GM23338 (cell line): ENCODE measurements around the gene ABL1. TPM values are rescaled to one million over a fixed set of nuclear protein-coding genes. Genes with fewer than 3 reads are reported as not detected.

Source experiments
- ATAC-seq: fragments of 200-7000 bp; cut with Tn5 transposase; 3 replicates; pipeline ENCODE4 v1.9.1; 2020
- DNase-seq: peaks from one replicate; pipeline ENCODE4 v3.0.0-alpha.2; 2015; ENCODE audit warnings: low spot score
- H2AFZ ChIP-seq: fragments of 200-600 bp; sonication (generic); 2 replicates; pipeline ENCODE4 v1.8.0; 2016; ENCODE audit warnings: antibody characterized with exemption, mild to moderate bottlenecking, moderate library complexity
- H3F3A ChIP-seq: fragments of 200-600 bp; sonication (generic); replicated peaks from 2 replicates; pipeline ENCODE4 v1.8.0; 2017; ENCODE audit warnings: antibody characterized with exemption, mixed run types, low read depth
- H3K27ac ChIP-seq: fragments of 200-600 bp; sonication (generic); 2 replicates; pipeline ENCODE4 v1.6.1; 2016; ENCODE audit warnings: low read depth
- H3K27me3 ChIP-seq: fragments of 200-600 bp; sonication (generic); 2 replicates; pipeline ENCODE4 v1.8.0; 2016; ENCODE audit warnings: mild to moderate bottlenecking, mixed run types, moderate library complexity; ENCODE audit not compliant: insufficient read depth
- H3K36me3 ChIP-seq: fragments of 200-600 bp; sonication (generic); 2 replicates; pipeline ENCODE4 v1.8.0; 2016; ENCODE audit warnings: mild to moderate bottlenecking; ENCODE audit not compliant: insufficient read depth
- H3K4me1 ChIP-seq: fragments of 200-600 bp; sonication (generic); 2 replicates; pipeline ENCODE4 v1.8.0; 2016; ENCODE audit warnings: mild to moderate bottlenecking, moderate library complexity; ENCODE audit not compliant: insufficient read depth
- H3K4me2 ChIP-seq: fragments of 200-600 bp; sonication (generic); 2 replicates; pipeline ENCODE4 v1.7.1; 2017; ENCODE audit warnings: mixed run types
- H3K4me3 ChIP-seq: fragments of 200-600 bp; sonication (generic); 2 replicates; pipeline ENCODE4 v1.6.1; 2016; ENCODE audit warnings: mixed run types
- H3K79me2 ChIP-seq: fragments of 200-600 bp; sonication (generic); replicated peaks from 2 replicates; pipeline ENCODE4 v1.8.0; 2017; ENCODE audit warnings: mild to moderate bottlenecking; ENCODE audit not compliant: insufficient read depth
- H3K9me2 ChIP-seq: fragments of 200-600 bp; sonication (generic); 2 replicates; pipeline ENCODE4 v1.8.0; 2017; ENCODE audit not compliant: insufficient read depth
- H4K20me1 ChIP-seq: fragments of 200-600 bp; sonication (generic); replicated peaks from 2 replicates; pipeline ENCODE4 v1.8.0; 2017; ENCODE audit warnings: mild to moderate bottlenecking; ENCODE audit not compliant: insufficient read depth
- H3K27ac Mint-ChIP-seq: 2 replicates; pipeline ENCODE4 v1.8.0; 2020; ENCODE audit warnings: inconsistent platforms, mild to moderate bottlenecking, moderate library complexity, mixed read lengths
- H3K27me3 Mint-ChIP-seq: 3 replicates; pipeline ENCODE4 v1.8.0; 2022; ENCODE audit warnings: low read depth, mild to moderate bottlenecking, moderate library complexity, mixed read lengths, inconsistent platforms; ENCODE audit not compliant: insufficient read depth, poor library complexity
- H3K36me3 Mint-ChIP-seq: 3 replicates; pipeline ENCODE4 v1.8.0; 2021; ENCODE audit warnings: low read depth, mild to moderate bottlenecking, inconsistent platforms, moderate library complexity, mixed read lengths
- H3K4me1 Mint-ChIP-seq: 3 replicates; pipeline ENCODE4 v1.8.0; 2020; ENCODE audit warnings: mild to moderate bottlenecking, inconsistent platforms, mixed read lengths
- H3K4me3 Mint-ChIP-seq: 3 replicates; pipeline ENCODE4 v1.8.0; 2021; ENCODE audit warnings: moderate library complexity, mild to moderate bottlenecking, inconsistent platforms, mixed read lengths
- H3K9me3 Mint-ChIP-seq: 3 replicates; pipeline ENCODE4 v1.8.0; 2020; ENCODE audit warnings: moderate library complexity, mild to moderate bottlenecking, inconsistent platforms, mixed read lengths
- JUNB ChIP-seq: IDR thresholded peaks from one replicate; pipeline ENCODE4 v1.6.1; 2016; ENCODE audit warnings: antibody characterized with exemption; ENCODE audit not compliant: unreplicated experiment
- STAT1 ChIP-seq: IDR thresholded peaks from one replicate; pipeline ENCODE4 v1.6.1; 2016; ENCODE audit warnings: antibody characterized with exemption; ENCODE audit not compliant: unreplicated experiment
- ZNF114 ChIP-seq: fragments of 250-450 bp; sonication (Bioruptor Pico); IDR thresholded peaks from 2 replicates; pipeline ENCODE4 v1.5.0; 2020; ENCODE audit warnings: mild to moderate bottlenecking, moderate library complexity
- polyA plus RNA-seq: library from polyadenylated mRNA; unstranded; fragments of >200 nt; fragmentation: Nextera tagmentation; extraction: Ambion mirVana; gene quantifications from 2 replicates; pipeline ENCODE4 v1.2.1, GENCODE V29; 2016
- total RNA-seq: library from RNA; depleted of rRNA; stranded (reverse); fragments of >200 nt; shearing (Covaris generic); gene quantifications from 2 replicates; pipeline ENCODE4 v1.2.3, GENCODE V29; 2014
- TF ChIP-seq, protein P1 (sequence below): IDR thresholded peaks from 2 replicates; pipeline ENCODE4 v1.6.1; 2016; ENCODE audit warnings: antibody characterized with exemption
- TF ChIP-seq, protein P2 (sequence below): IDR thresholded peaks from one replicate; pipeline ENCODE4 v1.6.1; 2018; ENCODE audit warnings: antibody characterized with exemption; ENCODE audit not compliant: unreplicated experiment
- TF ChIP-seq, protein P3 (sequence below): fragments of 250-450 bp; sonication (Bioruptor Pico); IDR thresholded peaks from 2 replicates; pipeline ENCODE4 v1.5.0; 2020; ENCODE audit warnings: mild to moderate bottlenecking, moderate library complexity

The ABL1 gene
- total and polyA plus RNA-seq, 2 experiments from 2014 or later: 20.7 to 85.1 TPM

DNA sequence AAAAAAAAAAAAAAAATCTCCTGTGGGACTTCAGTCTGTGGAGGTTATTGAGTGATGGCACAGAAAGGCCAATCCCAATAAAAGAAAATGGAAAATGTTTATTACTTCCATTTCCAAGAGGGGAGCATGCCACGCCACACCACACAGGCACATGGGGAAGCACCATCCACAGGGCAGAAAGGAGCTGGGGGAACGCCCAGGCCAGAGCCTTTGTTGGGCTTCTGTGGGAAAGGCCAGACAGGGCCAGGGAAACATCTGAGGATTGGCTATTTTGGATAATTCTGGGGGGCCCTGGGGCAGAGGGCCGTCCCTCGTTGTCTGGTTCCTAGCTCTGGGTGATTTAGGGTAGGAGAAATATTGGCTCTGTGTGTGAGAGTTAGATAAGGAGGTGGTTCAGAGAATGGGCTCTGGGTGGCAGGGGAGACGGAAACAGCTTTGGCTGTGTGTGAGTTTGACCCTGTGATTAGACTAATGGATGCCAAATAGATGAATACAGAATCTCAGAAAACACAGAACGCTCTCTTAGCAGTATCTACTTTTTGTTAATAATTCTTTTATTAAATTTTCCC lies 49.0 kb upstream of the ABL1 start:
- Histone ChIP-seq H3K27me3 (no peaks in the 10 kb centered on the region), H3K4me1 (peaks cover 11% of the 10 kb centered on the region), H3K36me3 (no peaks in the 10 kb centered on the region), H3K27ac (no peak overlapping the region), H3F3A (no peaks in the 10 kb centered on the region), H3K79me2 (peaks cover 73% of the 10 kb centered on the region), H3K4me3 (no peak overlapping the region), H3K4me2 (no peak overlapping the region), H3K9me2 (no peaks in the 10 kb centered on the region), H2AFZ (no peak overlapping the region), H4K20me1 (no peaks in the 10 kb centered on the region)
- no peak overlapping the region for H3K4me3 Mint-ChIP-seq
- TF ChIP-seq, protein P1, sequence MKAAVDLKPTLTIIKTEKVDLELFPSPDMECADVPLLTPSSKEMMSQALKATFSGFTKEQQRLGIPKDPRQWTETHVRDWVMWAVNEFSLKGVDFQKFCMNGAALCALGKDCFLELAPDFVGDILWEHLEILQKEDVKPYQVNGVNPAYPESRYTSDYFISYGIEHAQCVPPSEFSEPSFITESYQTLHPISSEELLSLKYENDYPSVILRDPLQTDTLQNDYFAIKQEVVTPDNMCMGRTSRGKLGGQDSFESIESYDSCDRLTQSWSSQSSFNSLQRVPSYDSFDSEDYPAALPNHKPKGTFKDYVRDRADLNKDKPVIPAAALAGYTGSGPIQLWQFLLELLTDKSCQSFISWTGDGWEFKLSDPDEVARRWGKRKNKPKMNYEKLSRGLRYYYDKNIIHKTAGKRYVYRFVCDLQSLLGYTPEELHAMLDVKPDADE: no peak
- TF ChIP-seq, protein P2, sequence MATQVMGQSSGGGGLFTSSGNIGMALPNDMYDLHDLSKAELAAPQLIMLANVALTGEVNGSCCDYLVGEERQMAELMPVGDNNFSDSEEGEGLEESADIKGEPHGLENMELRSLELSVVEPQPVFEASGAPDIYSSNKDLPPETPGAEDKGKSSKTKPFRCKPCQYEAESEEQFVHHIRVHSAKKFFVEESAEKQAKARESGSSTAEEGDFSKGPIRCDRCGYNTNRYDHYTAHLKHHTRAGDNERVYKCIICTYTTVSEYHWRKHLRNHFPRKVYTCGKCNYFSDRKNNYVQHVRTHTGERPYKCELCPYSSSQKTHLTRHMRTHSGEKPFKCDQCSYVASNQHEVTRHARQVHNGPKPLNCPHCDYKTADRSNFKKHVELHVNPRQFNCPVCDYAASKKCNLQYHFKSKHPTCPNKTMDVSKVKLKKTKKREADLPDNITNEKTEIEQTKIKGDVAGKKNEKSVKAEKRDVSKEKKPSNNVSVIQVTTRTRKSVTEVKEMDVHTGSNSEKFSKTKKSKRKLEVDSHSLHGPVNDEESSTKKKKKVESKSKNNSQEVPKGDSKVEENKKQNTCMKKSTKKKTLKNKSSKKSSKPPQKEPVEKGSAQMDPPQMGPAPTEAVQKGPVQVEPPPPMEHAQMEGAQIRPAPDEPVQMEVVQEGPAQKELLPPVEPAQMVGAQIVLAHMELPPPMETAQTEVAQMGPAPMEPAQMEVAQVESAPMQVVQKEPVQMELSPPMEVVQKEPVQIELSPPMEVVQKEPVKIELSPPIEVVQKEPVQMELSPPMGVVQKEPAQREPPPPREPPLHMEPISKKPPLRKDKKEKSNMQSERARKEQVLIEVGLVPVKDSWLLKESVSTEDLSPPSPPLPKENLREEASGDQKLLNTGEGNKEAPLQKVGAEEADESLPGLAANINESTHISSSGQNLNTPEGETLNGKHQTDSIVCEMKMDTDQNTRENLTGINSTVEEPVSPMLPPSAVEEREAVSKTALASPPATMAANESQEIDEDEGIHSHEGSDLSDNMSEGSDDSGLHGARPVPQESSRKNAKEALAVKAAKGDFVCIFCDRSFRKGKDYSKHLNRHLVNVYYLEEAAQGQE: no peak
- no peak for TF ChIP-seq ZNF114 (CRISPR knock-in tag)
- no peak for TF ChIP-seq STAT1
- TF ChIP-seq JUNB: no peak
- TF ChIP-seq, protein P3, sequence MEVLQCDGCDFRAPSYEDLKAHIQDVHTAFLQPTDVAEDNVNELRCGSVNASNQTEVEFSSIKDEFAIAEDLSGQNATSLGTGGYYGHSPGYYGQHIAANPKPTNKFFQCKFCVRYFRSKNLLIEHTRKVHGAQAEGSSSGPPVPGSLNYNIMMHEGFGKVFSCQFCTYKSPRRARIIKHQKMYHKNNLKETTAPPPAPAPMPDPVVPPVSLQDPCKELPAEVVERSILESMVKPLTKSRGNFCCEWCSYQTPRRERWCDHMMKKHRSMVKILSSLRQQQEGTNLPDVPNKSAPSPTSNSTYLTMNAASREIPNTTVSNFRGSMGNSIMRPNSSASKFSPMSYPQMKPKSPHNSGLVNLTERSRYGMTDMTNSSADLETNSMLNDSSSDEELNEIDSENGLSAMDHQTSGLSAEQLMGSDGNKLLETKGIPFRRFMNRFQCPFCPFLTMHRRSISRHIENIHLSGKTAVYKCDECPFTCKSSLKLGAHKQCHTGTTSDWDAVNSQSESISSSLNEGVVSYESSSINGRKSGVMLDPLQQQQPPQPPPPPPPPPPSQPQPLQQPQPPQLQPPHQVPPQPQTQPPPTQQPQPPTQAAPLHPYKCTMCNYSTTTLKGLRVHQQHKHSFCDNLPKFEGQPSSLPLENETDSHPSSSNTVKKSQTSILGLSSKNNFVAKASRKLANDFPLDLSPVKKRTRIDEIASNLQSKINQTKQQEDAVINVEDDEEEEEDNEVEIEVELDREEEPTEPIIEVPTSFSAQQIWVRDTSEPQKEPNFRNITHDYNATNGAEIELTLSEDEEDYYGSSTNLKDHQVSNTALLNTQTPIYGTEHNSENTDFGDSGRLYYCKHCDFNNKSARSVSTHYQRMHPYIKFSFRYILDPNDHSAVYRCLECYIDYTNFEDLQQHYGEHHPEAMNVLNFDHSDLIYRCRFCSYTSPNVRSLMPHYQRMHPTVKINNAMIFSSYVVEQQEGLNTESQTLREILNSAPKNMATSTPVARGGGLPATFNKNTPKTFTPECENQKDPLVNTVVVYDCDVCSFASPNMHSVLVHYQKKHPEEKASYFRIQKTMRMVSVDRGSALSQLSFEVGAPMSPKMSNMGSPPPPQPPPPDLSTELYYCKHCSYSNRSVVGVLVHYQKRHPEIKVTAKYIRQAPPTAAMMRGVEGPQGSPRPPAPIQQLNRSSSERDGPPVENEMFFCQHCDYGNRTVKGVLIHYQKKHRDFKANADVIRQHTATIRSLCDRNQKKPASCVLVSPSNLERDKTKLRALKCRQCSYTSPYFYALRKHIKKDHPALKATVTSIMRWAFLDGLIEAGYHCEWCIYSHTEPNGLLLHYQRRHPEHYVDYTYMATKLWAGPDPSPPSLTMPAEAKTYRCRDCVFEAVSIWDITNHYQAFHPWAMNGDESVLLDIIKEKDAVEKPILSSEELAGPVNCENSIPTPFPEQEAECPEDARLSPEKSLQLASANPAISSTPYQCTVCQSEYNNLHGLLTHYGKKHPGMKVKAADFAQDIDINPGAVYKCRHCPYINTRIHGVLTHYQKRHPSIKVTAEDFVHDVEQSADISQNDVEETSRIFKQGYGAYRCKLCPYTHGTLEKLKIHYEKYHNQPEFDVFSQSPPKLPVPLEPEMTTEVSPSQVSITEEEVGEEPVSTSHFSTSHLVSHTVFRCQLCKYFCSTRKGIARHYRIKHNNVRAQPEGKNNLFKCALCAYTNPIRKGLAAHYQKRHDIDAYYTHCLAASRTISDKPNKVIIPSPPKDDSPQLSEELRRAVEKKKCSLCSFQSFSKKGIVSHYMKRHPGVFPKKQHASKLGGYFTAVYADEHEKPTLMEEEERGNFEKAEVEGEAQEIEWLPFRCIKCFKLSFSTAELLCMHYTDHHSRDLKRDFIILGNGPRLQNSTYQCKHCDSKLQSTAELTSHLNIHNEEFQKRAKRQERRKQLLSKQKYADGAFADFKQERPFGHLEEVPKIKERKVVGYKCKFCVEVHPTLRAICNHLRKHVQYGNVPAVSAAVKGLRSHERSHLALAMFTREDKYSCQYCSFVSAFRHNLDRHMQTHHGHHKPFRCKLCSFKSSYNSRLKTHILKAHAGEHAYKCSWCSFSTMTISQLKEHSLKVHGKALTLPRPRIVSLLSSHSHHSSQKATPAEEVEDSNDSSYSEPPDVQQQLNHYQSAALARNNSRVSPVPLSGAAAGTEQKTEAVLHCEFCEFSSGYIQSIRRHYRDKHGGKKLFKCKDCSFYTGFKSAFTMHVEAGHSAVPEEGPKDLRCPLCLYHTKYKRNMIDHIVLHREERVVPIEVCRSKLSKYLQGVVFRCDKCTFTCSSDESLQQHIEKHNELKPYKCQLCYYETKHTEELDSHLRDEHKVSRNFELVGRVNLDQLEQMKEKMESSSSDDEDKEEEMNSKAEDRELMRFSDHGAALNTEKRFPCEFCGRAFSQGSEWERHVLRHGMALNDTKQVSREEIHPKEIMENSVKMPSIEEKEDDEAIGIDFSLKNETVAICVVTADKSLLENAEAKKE (CRISPR knock-in tag): no peak
- H3K27ac Mint-ChIP-seq: no peak overlapping the region
- H3K4me1 Mint-ChIP-seq: peaks cover 18% of the 10 kb centered on the region
- H3K9me3 Mint-ChIP-seq: peaks cover 11% of the 10 kb centered on the region; the same call in 2 of the 3 replicates
- peaks cover 6% of the 10 kb centered on the region for H3K27me3 Mint-ChIP-seq
- DNase-seq (no peak), ATAC-seq (peak; percentile 55)
- H3K36me3 Mint-ChIP-seq: peaks cover 16% of the 10 kb centered on the region
